Measurements from ENCODE around the gene LMBR1.

- TF ChIP-seq CTCF (IDR thresholded peaks at IDR 0.05) (no peak), POLR2A (IDR thresholded peaks at IDR 0.05) (no peak)
Measured at GRCh38 chr7:156854654-156855053, 38.3 kb downstream of the LMBR1 start.

Data from esophagus squamous epithelium (tissue), 4 donors.